ENCODE measurements around the gene BCO2.

BCO2 gene

GRCh38 chr11:112223754-112224532 lies 48.6 kb downstream of the BCO2 start:
- H3K4me3 ChIP-seq (replicated peaks; ENCODE audit: low read depth, low read length): no peak overlapping the region
- no peak for TF ChIP-seq CTCF (IDR thresholded peaks at IDR 0.05; ENCODE audit: low read depth, low read length, missing control alignments)
- no peak for DNase-seq (ENCODE audit: extremely low read depth, low read depth)

GRCh38 chr11:112225753-112226061 lies 50.4 kb downstream of the BCO2 start:
- H3K4me3 ChIP-seq (replicated peaks; ENCODE audit: low read depth, low read length): peak overlapping the region; percentile 77
- TF ChIP-seq CTCF (IDR thresholded peaks at IDR 0.05; ENCODE audit: low read depth, low read length, missing control alignments): no peak
- DNase-seq (ENCODE audit: extremely low read depth, low read depth): no peak

- no peak for TF ChIP-seq CTCF (IDR thresholded peaks at IDR 0.05; ENCODE audit: low read depth, low read length, missing control alignments)
- DNase-seq (ENCODE audit: extremely low read depth, low read depth): peak; percentile 49
- peak within 1 kb of the TSS; percentile 77 for H3K4me3 ChIP-seq (replicated peaks; ENCODE audit: low read depth, low read length)
Measured at GRCh38 chr11:112226062-112226830, 50.9 kb downstream of the BCO2 start, which contains the start of gene PTS. TSS of gene PTS (plus strand) at chr11:112226428. CDS start at chr11:112226444, 16 bp downstream.

GRCh38 chr11:112226831-112227401 lies 51.6 kb downstream of the BCO2 start:
- no peak for DNase-seq (ENCODE audit: extremely low read depth, low read depth)
- no peak for TF ChIP-seq CTCF (IDR thresholded peaks at IDR 0.05; ENCODE audit: low read depth, low read length, missing control alignments)
- H3K4me3 ChIP-seq (replicated peaks; ENCODE audit: low read depth, low read length): peak overlapping the region; percentile 77

- DNase-seq (ENCODE audit: extremely low read depth, low read depth): no peak
- peak overlapping the region; percentile 77 for H3K4me3 ChIP-seq (replicated peaks; ENCODE audit: low read depth, low read length)
- no peak for TF ChIP-seq CTCF (IDR thresholded peaks at IDR 0.05; ENCODE audit: low read depth, low read length, missing control alignments)
Measured at GRCh38 chr11:112227471-112227870, 52.2 kb downstream of the BCO2 start.

GRCh38 chr11:112228706-112229105 lies 53.4 kb downstream of the BCO2 start:
- H3K4me3 ChIP-seq (replicated peaks; ENCODE audit: low read depth, low read length): no peak overlapping the region
- no peak for DNase-seq (ENCODE audit: extremely low read depth, low read depth)
- no peak for TF ChIP-seq CTCF (IDR thresholded peaks at IDR 0.05; ENCODE audit: low read depth, low read length, missing control alignments)

All from HFF-Myc (cell line).